ENCODE results near the gene TBL1X. TPM values are rescaled to one million over a fixed set of nuclear protein-coding genes. Genes with fewer than 3 reads are reported as not detected.

Gene TBL1X
- total and polyA plus RNA-seq, 2 of the 8 experiments (the other 6 are each of a cell fraction or from before 2014, with no cell fraction given): 13.3 to 25.6 TPM

- H3K79me1 ChIP-seq (ENCODE audit: low read depth, low read length): no peaks in the 10 kb centered on the region
- no peak overlapping the region for H3K14ac ChIP-seq (ENCODE audit: insufficient read length)
- no peak overlapping the region for H3K4ac ChIP-seq (replicated peaks; ENCODE audit: insufficient read length, low read depth, low read length)
- peaks cover 0 to 1% of the 10 kb centered on the region in 2 experiments for H4K20me1 ChIP-seq (replicated peaks in 1 of 2; ENCODE audit: control insufficient read depth in 1 of 2, insufficient read depth in 2 of 2, low read length in 2 of 2)
- no peak overlapping the region for H3K4me2 ChIP-seq (ENCODE audit: insufficient read depth in 1 of 2, low read depth in 2 of 2, low read length in 2 of 2)
- no peak overlapping the region for H3K4me3 ChIP-seq (ENCODE audit: extremely low read depth in 1 of 4, insufficient read depth in 2 of 4, low read depth in 3 of 4, low read length in 4 of 4)
- H2BK5ac ChIP-seq (ENCODE audit: low read depth, low read length): no peak overlapping the region
- no peak overlapping the region for H2BK12ac ChIP-seq (ENCODE audit: low read depth, low read length)
- POLR2A ChIA-PET (ENCODE audit: partially characterized antibody): no interaction called here
- H4K8ac ChIP-seq (ENCODE audit: extremely low read depth, insufficient read depth, low read length): no peak overlapping the region
- FAIRE-seq (no peak), DNase-seq (ENCODE audit: low read depth in 1 of 2, low spot score in 2 of 2) (no peak)
- H2AFZ ChIP-seq (ENCODE audit: low read length): no peak overlapping the region
- no peak overlapping the region for H2AK5ac ChIP-seq (ENCODE audit: low read depth, low read length)
- no peak overlapping the region for H2BK15ac ChIP-seq (ENCODE audit: low read length)
- no peak overlapping the region for H4K91ac ChIP-seq (replicated peaks; ENCODE audit: insufficient read length, low read length)
- H3K4me1 ChIP-seq (replicated peaks in 1 of 4; ENCODE audit: control insufficient read depth in 3 of 4, insufficient read depth in 4 of 4, low read length in 3 of 4): no peaks in the 10 kb centered on the region; a peak in 1 of 7 replicates
- H3K18ac ChIP-seq (ENCODE audit: extremely low read depth, low read length): no peak overlapping the region
- H3K23me2 ChIP-seq (ENCODE audit: low read depth, low read length): no peaks in the 10 kb centered on the region
- no peak overlapping the region for H3K9ac ChIP-seq (replicated peaks in 1 of 4; ENCODE audit: extremely low read depth in 1 of 4, low read depth in 3 of 4, low read length in 3 of 4)
- H3K9me3 ChIP-seq (ENCODE audit: insufficient read depth in 2 of 2, low read depth in 1 of 2, low read length in 1 of 2): no peaks in the 10 kb centered on the region
- TF ChIP-seq NRF1 (IDR thresholded peaks at IDR 0.05; ENCODE audit: low read depth, low read length) (no peak), KDM5A (IDR thresholded peaks at IDR 0.05; ENCODE audit: low read length) (no peak), YY1 (IDR thresholded peaks at IDR 0.05; ENCODE audit: low read depth, low read length) (no peak), BACH1 (IDR thresholded peaks at IDR 0.05; ENCODE audit: low read length) (no peak), EGR1 (IDR thresholded peaks at IDR 0.05; ENCODE audit: borderline replicate concordance, low read depth, low read length) (no peak), GTF2F1 (IDR thresholded peaks at IDR 0.05; ENCODE audit: borderline replicate concordance, low read depth, low read length) (no peak)
- TF ChIP-seq, protein P1, sequence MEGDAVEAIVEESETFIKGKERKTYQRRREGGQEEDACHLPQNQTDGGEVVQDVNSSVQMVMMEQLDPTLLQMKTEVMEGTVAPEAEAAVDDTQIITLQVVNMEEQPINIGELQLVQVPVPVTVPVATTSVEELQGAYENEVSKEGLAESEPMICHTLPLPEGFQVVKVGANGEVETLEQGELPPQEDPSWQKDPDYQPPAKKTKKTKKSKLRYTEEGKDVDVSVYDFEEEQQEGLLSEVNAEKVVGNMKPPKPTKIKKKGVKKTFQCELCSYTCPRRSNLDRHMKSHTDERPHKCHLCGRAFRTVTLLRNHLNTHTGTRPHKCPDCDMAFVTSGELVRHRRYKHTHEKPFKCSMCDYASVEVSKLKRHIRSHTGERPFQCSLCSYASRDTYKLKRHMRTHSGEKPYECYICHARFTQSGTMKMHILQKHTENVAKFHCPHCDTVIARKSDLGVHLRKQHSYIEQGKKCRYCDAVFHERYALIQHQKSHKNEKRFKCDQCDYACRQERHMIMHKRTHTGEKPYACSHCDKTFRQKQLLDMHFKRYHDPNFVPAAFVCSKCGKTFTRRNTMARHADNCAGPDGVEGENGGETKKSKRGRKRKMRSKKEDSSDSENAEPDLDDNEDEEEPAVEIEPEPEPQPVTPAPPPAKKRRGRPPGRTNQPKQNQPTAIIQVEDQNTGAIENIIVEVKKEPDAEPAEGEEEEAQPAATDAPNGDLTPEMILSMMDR (IDR thresholded peaks at IDR 0.05; ENCODE audit: control extremely low read depth in 1 of 3, insufficient read depth in 1 of 3, low read depth in 1 of 3, low read length in 3 of 3): no peak
- no peaks in the 10 kb centered on the region for H3K79me2 ChIP-seq (ENCODE audit: control insufficient read depth in 1 of 2, insufficient read depth in 2 of 2, low read length in 2 of 2)
- no peak overlapping the region for H2BK20ac ChIP-seq (ENCODE audit: low read length)
- no peak overlapping the region for H3K27ac ChIP-seq (ENCODE audit: low read depth, low read length)
- H3K36me3 ChIP-seq (ENCODE audit: control insufficient read depth in 2 of 4, insufficient read depth in 4 of 4, low read length in 3 of 4): no peaks in the 10 kb centered on the region; a peak in 1 of 8 replicates
- H4K5ac ChIP-seq (ENCODE audit: insufficient read length, low read depth, low read length): no peak overlapping the region
- CTCF ChIA-PET (ENCODE audit: partially characterized antibody): no interaction called here
- no peak overlapping the region for H3K23ac ChIP-seq (ENCODE audit: insufficient read length)
- no peak overlapping the region for H2BK120ac ChIP-seq (replicated peaks; ENCODE audit: low read depth, low read length)
- no peak overlapping the region for H3K56ac ChIP-seq (replicated peaks; ENCODE audit: insufficient read length, low read depth, low read length)
- H3K27me3 ChIP-seq (replicated peaks in 1 of 4; ENCODE audit: control insufficient read depth in 3 of 4, extremely low read depth in 1 of 4, insufficient read depth in 3 of 4, low read length in 3 of 4): no peaks in the 10 kb centered on the region
Observed at GRCh38 chrX:9605484-9605883, 140.6 kb downstream of the TBL1X start.

All from H1 (cell line).